HG03139 (cell line): ENCODE data around the gene KANK4.

Experiments
- ATAC-seq: cut with Tn5 transposase; IDR thresholded peaks from one replicate; pipeline ENCODE4 v1.9.1; 2021; ENCODE audit not compliant: unreplicated experiment

Gene KANK4

GRCh38 chr1:62318756-62319544, at the start of gene KANK4:
KANK4 (minus strand) TSS chr1:62319434; CDS start chr1:62281564, 37,870 bp downstream.
- no peak for ATAC-seq

- ATAC-seq: no peak
Measured at GRCh38 chr1:62368989-62369388, 49.8 kb upstream of the KANK4 start.

GRCh38 chr1:62367005-62367557, 47.8 kb upstream of the KANK4 start:
- no peak for ATAC-seq

DNA sequence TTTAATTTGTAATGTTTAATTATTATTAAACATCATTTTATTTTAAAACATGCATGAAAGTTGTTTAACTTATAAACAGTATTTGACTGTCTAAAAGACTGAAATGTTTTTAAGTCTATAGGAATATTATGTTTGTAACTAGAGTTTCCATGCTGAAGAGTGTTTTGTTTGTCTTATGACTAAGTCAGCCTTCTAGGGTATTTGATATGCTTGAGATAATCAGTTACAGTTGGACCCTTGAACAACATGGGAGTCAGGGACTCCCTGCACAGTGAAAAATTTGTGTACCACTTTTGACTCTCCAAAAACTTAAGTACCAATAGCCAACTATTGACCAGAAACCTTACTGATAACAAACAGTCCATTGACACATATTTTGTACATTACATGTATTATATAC, 45.5 kb upstream of the KANK4 start:
- ATAC-seq: no peak

DNA sequence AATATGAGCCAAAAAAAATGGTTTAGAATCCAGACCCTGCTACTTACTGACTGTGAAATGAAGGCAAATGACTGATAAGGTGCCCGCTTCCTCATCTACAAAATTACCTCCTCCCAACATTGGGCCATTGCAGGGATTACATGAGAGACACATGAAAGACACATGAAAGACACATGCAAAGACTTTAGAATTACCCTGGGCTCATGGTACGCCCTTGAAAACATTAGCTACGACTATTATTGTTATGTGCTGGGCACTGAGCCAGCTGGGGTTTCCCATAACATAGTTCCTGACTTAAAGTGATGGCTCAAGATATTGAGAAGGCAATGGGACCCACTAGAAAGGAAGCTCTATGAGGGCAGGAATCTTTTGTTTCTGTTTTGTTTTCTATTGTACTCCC, 43.7 kb upstream of the KANK4 start:
- no peak for ATAC-seq

DNA sequence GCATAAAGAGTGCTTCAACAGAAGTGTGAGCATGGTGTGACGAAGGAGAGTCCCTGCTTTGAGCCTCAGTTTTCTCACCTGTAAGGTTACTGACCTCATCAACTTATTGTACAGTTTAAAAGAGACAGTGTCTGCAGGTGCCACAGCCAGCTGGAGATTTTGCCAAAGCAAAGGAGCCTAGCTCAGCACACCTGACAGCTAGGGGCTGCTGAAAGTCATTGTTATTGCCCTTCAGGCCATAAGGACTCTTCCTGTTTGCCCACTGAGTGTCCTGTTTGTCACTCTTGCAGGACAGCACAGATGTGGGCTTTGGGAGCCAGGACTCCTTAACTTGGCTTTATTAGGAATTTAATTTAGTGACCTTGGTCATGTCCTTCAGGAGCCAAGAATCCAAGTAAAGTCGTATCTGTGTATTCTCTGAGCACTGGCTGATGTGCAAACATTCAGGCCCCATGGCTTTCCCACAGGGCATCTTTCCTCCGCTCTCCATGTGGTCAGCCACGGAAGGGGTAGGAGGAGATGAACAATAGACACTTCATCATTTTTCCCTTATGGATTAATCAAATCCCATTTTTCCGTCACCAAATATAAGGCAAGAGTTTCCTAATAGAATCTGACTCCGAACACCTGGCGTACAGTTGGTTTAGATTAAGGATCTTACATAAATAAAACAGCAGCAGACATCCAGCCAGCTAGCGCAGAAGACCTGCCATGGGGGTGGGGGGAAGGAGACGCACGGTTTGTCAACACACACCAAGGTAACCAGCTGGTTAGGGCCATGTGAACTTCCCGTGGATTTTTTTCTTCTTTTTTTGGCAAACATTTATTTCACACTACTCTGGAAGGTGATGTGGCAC, 43.1 kb upstream of the KANK4 start:
- no peak for ATAC-seq

- ATAC-seq: no peak
Measured at GRCh38 chr1:62361431-62361830, 42.2 kb upstream of the KANK4 start.

DNA sequence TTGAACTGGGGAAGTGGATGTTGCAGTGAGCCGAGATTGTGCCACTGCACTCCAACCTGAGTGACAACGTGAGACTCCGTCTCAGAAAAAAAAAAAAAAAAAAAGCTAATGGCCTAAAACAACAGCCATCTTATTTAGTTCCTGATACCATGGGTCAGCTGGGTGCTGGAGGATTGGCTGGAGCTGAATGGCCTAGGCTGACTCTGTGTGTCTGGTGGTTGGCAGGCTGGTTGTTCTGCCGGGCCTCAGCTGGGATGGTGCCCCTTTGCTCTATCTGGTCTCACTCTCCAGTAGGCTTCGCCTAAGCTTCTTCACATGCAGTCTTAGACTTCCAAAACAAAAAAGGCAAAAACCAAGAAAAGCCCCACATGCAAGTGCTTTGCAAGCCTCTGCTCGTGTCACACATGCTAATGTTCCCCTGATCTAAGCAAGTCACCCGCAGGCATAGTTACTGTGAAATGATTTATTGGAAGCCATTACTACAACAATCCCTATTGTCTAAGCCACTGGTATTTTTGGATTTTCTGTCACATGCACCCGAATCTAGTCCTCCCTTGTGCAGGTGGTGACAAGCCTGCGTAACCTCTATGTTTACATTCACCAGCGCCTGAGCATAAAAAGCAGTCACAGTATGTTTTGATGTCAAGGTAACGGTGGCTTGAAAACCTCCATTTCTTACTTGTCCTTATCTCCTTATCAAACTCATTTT, 39.6 kb upstream of the KANK4 start:
- no peak for ATAC-seq

DNA sequence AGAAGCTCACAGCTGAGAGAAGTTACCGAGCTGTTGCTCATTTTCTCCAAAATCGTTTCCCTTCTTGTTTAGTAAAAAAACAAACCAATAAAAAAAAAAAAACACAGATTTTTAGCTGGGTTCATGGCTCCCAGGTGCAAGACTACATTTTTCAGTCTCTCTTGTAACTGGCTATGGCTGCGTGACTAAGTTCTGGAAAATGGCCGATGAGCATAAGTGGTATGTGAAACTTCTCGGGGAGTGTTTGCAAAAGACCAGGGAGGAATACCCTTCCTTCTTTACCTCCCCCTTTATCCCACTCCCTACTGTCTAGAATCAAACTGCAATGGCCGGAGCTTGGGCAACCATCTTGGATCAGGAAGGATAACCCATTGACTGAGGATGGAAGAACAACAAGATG, 38.7 kb upstream of the KANK4 start:
- no peak for ATAC-seq

GRCh38 chr1:62356257-62356835, 37.1 kb upstream of the KANK4 start:
- ATAC-seq: no peak

DNA sequence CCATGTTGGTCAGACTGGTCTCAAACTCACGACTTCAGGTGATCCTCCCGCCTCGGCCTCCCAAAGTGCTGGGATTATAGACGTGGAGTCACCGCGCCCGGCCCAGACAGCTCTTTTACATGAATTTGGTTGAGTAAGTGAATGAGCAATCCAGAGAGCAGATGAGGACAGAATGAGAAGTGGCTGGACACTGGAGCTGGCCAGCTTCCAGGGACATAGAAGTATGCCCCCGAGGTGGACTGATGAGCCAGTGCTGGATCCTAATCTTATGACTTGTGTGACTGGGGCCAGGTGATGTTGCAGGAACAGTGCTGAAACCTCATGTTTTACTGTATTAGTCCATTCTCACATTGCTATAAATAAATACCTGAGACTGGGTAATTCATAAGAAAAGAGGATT, 35.9 kb upstream of the KANK4 start:
- ATAC-seq: no peak

- no peak for ATAC-seq
Measured at GRCh38 chr1:62353853-62354252, 34.6 kb upstream of the KANK4 start.

- no peak for ATAC-seq
Measured at GRCh38 chr1:62352387-62352786, 33.2 kb upstream of the KANK4 start.

DNA sequence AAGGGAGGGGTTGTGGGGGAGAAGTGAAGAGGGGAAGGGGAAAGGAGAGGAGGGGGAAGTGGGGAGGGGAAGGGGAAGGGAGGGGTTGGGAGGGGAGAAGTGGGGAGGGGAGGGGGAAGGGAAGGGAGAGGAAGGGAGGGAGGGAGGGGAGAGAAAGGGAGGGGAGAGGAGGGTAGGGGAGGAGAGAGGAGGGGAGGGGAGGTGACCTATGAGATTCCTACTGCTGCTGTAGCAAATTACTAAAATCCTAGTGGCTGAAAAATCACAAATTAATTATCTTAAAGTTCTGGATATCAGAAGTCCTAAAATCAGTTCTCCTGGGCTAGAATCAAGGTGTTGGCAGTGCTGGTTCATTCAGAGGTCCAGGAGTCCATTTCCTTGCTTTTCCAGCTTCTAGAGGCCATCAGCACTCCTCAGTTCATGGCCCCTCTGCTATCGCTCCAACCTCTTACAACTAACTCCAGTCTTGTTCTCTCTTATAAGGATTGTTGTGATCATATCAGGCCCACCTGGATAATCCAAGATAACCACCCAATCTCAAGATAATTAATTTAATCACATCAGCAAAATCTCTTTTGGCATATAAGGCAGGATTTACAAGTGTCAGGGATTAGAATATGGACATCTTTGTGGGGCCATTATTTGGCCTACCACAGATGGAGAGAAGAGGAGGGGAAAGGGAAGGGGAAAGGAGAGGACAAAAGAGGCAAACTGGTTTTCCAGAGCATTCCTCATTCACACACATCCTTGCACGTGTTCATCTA, 30.4 kb upstream of the KANK4 start:
- ATAC-seq: no peak

- no peak for ATAC-seq
Measured at GRCh38 chr1:62346886-62347285, 27.7 kb upstream of the KANK4 start.

DNA sequence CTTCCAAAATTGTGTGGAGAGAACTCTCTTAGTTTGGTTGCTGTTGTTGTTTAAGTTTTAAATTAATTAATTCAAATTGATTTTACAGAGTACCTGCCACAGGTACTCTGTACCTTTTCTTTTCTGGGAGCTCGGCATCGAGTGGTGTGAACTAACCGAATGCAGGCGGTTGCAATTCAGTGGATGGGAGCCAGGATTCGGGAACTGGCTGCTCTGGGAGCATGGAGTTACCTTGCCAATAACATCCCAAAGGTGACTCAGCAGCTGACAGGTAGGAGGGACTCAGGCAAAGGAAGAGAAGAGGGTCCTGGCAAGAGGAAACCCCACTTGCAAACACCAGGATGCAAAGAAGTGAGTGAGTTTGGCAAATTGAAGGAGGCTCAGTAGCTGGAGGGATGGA, 24.7 kb upstream of the KANK4 start:
- ATAC-seq: no peak

DNA sequence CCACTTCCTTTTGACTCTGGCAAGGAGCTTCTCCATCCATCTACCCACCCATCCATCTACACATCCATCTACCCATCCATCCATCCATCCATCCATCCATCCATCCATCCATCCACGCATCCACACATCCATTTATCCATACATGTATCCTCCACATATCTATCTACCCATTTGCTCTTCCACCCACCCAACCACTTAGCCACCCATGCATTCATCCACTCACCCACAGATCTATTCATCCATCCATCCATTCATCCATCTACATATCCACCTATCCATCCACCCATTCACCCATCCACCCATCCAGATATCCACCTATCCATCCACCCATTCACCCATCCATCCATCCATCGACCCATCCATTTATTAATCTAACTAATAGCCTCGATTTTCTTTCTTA, 23.0 kb upstream of the KANK4 start:
- ATAC-seq: no peak

- ATAC-seq: no peak
Measured at GRCh38 chr1:62341615-62342014, 22.4 kb upstream of the KANK4 start.

GRCh38 chr1:62341089-62341488, 21.9 kb upstream of the KANK4 start:
- no peak for ATAC-seq
